Parathyroid adenoma (tissue), 2 donors: ENCODE measurements around the gene MOB3B.

ENCODE experiments used
- H2AFZ ChIP-seq: fragments of 300-600 bp; sonication (generic); one replicate; pipeline ENCODE4 v1.7.0; 2017; ENCODE audit warnings: antibody characterized with exemption, mild to moderate bottlenecking
- H3K27ac ChIP-seq: fragments of 300-600 bp; sonication (generic); one replicate; pipeline ENCODE4 v1.7.0; 2017
- H3K27me3 ChIP-seq: fragments of 300-600 bp; sonication (generic); one replicate; pipeline ENCODE4 v1.7.0; 2017; ENCODE audit warnings: low read length; ENCODE audit not compliant: control insufficient read depth, insufficient read depth
- H3K36me3 ChIP-seq: fragments of 300-600 bp; sonication (generic); one replicate; pipeline ENCODE4 v1.7.0; 2017; ENCODE audit warnings: low read length; ENCODE audit not compliant: control insufficient read depth, insufficient read depth
- H3K4me1 ChIP-seq: fragments of 300-600 bp; sonication (generic); one replicate; pipeline ENCODE4 v1.7.0; 2017; ENCODE audit warnings: control low read depth
- H3K4me2 ChIP-seq: fragments of 300-600 bp; sonication (generic); one replicate; pipeline ENCODE4 v1.7.0; 2017; ENCODE audit warnings: low read length
- H3K4me3 ChIP-seq: fragments of 300-600 bp; sonication (generic); one replicate; pipeline ENCODE4 v1.7.0; 2017; ENCODE audit warnings: low read depth, low read length
- H3K79me2 ChIP-seq: fragments of 300-600 bp; sonication (generic); one replicate; pipeline ENCODE4 v1.7.0; 2017; ENCODE audit warnings: control low read depth
- H3K9ac ChIP-seq: fragments of 300-600 bp; sonication (generic); one replicate; pipeline ENCODE4 v1.7.0; 2017; ENCODE audit warnings: mild to moderate bottlenecking
- H3K9me3 ChIP-seq: fragments of 300-600 bp; sonication (generic); one replicate; pipeline ENCODE4 v1.7.0; 2017; ENCODE audit warnings: low read length; ENCODE audit not compliant: control insufficient read depth
- CTCF ChIP-seq: fragments of 300-600 bp; sonication (generic); IDR thresholded peaks from one replicate; pipeline ENCODE4 v1.7.0; 2017; ENCODE audit warnings: antibody characterized with exemption, mild to moderate bottlenecking
- donor health status: primary hyperparathyroidism.

The MOB3B gene

GRCh38 chr9:27377811-27378456, 151.7 kb downstream of the MOB3B start:
- TF ChIP-seq CTCF, result no peak
- Histone ChIP-seq H3K9ac (no peak overlapping the region), H3K27me3 (no peaks in the 10 kb centered on the region), H2AFZ (no peak overlapping the region), H3K4me3 (no peak overlapping the region), H3K9me3 (no peaks in the 10 kb centered on the region), H3K4me1 (no peaks in the 10 kb centered on the region), H3K27ac (no peak overlapping the region), H3K79me2 (no peaks in the 10 kb centered on the region), H3K36me3 (no peaks in the 10 kb centered on the region), H3K4me2 (no peak overlapping the region)

GRCh38 chr9:27377147-27377807, 152.3 kb downstream of the MOB3B start:
- Histone ChIP-seq H3K4me1 (no peaks in the 10 kb centered on the region), H3K27me3 (no peaks in the 10 kb centered on the region), H3K4me3 (no peak overlapping the region), H3K36me3 (no peaks in the 10 kb centered on the region), H3K79me2 (no peaks in the 10 kb centered on the region), H3K9me3 (no peaks in the 10 kb centered on the region), H3K27ac (no peak overlapping the region), H3K9ac (no peak overlapping the region), H3K4me2 (no peak overlapping the region), H2AFZ (no peak overlapping the region)
- no peak for TF ChIP-seq CTCF

GRCh38 chr9:27373851-27374250, 155.8 kb downstream of the MOB3B start:
- H3K9me3 ChIP-seq, result no peaks in the 10 kb centered on the region
- H3K9ac ChIP-seq, result no peak overlapping the region
- no peak overlapping the region for H2AFZ ChIP-seq
- no peaks in the 10 kb centered on the region for H3K27me3 ChIP-seq
- TF ChIP-seq CTCF, result no peak
- no peaks in the 10 kb centered on the region for H3K79me2 ChIP-seq
- H3K27ac ChIP-seq, result no peak overlapping the region
- no peak overlapping the region for H3K4me3 ChIP-seq
- H3K4me2 ChIP-seq, result no peak overlapping the region
- no peaks in the 10 kb centered on the region for H3K4me1 ChIP-seq
- no peaks in the 10 kb centered on the region for H3K36me3 ChIP-seq

GRCh38 chr9:27372615-27373014, 157.0 kb downstream of the MOB3B start:
- Histone ChIP-seq H2AFZ (no peak overlapping the region), H3K36me3 (no peaks in the 10 kb centered on the region), H3K4me2 (peak overlapping the region; percentile 43), H3K4me3 (no peak overlapping the region), H3K9ac (no peak overlapping the region), H3K27ac (no peak overlapping the region), H3K79me2 (no peaks in the 10 kb centered on the region), H3K4me1 (no peaks in the 10 kb centered on the region), H3K9me3 (no peaks in the 10 kb centered on the region), H3K27me3 (no peaks in the 10 kb centered on the region)
- no peak for TF ChIP-seq CTCF

GRCh38 chr9:27371382-27371781, 158.2 kb downstream of the MOB3B start:
- Histone ChIP-seq H3K36me3 (no peaks in the 10 kb centered on the region), H2AFZ (no peak overlapping the region), H3K27me3 (no peaks in the 10 kb centered on the region), H3K9ac (no peak overlapping the region), H3K4me3 (no peak overlapping the region), H3K9me3 (no peaks in the 10 kb centered on the region), H3K27ac (no peak overlapping the region), H3K4me1 (no peaks in the 10 kb centered on the region), H3K4me2 (no peak overlapping the region), H3K79me2 (no peaks in the 10 kb centered on the region)
- no peak for TF ChIP-seq CTCF
